AG20443 (cell line): ENCODE data around the gene ISCU.
"Not testable (repeated sequence)": the region's sequence is repeated elsewhere in the genome, so short reads cannot be mapped to it uniquely, and the experiment has no call there.

ENCODE experiments used
- DNase-seq: peaks from one replicate; pipeline ENCODE4 v3.0.0; 2012; ENCODE audit warnings: low spot score, mixed read lengths

The ISCU gene

GRCh38 chr12:108618079-108618952 is 55.9 kb downstream of the ISCU start:
- peak; percentile 88 for DNase-seq

- DNase-seq, result not testable (repeated sequence)
Measured at GRCh38 chr12:108618953-108619274, 56.5 kb downstream of the ISCU start.
